H9 (cell line): ENCODE data around the gene RPS19BP1. TPM values are rescaled to one million over a fixed set of nuclear protein-coding genes. Genes with fewer than 3 reads are reported as not detected.

Experiments used
- DNase-seq: peaks from one replicate; pipeline ENCODE4 v3.0.0-alpha.2; 2017
- H2AFZ ChIP-seq: one replicate; pipeline ENCODE4 v1.6.1; 2013; ENCODE audit warnings: mild to moderate bottlenecking, low read length, control low read depth, moderate library complexity
- H2AK5ac ChIP-seq: 2 replicates; pipeline ENCODE4 v1.6.1; 2013; ENCODE audit warnings: low read length, control low read depth, mixed read lengths; ENCODE audit not compliant: insufficient read length
- H2BK120ac ChIP-seq: one replicate; pipeline ENCODE4 v1.6.1; 2013; ENCODE audit warnings: low read depth, mild to moderate bottlenecking, low read length, control low read depth, inconsistent platforms; ENCODE audit not compliant: poor library complexity, severe bottlenecking
- H2BK12ac ChIP-seq: 2 replicates; pipeline ENCODE4 v1.6.1; 2013; ENCODE audit warnings: low read length, control low read depth, mixed read lengths, low read depth; ENCODE audit not compliant: insufficient read length
- H2BK15ac ChIP-seq: 2 replicates; pipeline ENCODE4 v1.6.1; 2013; ENCODE audit warnings: low read depth, low read length, control low read depth
- H2BK20ac ChIP-seq: one replicate; pipeline ENCODE4 v1.6.1; 2013; ENCODE audit warnings: low read depth, mild to moderate bottlenecking, low read length, control low read depth, inconsistent platforms; ENCODE audit not compliant: poor library complexity, severe bottlenecking
- H2BK5ac ChIP-seq: 2 replicates; pipeline ENCODE4 v1.6.1; 2013; ENCODE audit warnings: low read length, control low read depth, mixed read lengths; ENCODE audit not compliant: insufficient read length
- H3K14ac ChIP-seq: 2 replicates; pipeline ENCODE4 v1.6.1; 2013; ENCODE audit warnings: low read length, control low read depth; ENCODE audit not compliant: insufficient read depth
- H3K18ac ChIP-seq: 2 replicates; pipeline ENCODE4 v1.6.1; 2013; ENCODE audit warnings: low read depth, mild to moderate bottlenecking, mixed read lengths, low read length, control low read depth; ENCODE audit not compliant: insufficient read length
- H3K23ac ChIP-seq: 2 replicates; pipeline ENCODE4 v1.6.1; 2013; ENCODE audit warnings: low read length, control low read depth, mixed read lengths, low read depth; ENCODE audit not compliant: insufficient read length
- H3K23me2 ChIP-seq: 2 replicates; pipeline ENCODE4 v1.6.1; 2013; ENCODE audit warnings: low read depth, mild to moderate bottlenecking, mixed read lengths, low read length, control low read depth; ENCODE audit not compliant: insufficient read length, poor library complexity, severe bottlenecking
- H3K27ac ChIP-seq: 2 replicates; pipeline ENCODE4 v1.5.1; 2013; ENCODE audit warnings: low read length, control low read depth, mixed read lengths, low read depth; ENCODE audit not compliant: insufficient read length
- H3K27me3 ChIP-seq: 2 replicates; pipeline ENCODE4 v1.6.1; 2013; ENCODE audit warnings: low read length, control low read depth, inconsistent platforms; ENCODE audit not compliant: insufficient read depth
- H3K4ac ChIP-seq: 2 replicates; pipeline ENCODE4 v1.6.1; 2013; ENCODE audit warnings: low read depth, mild to moderate bottlenecking, control low read depth, inconsistent platforms, low read length, moderate library complexity
- H3K4me1 ChIP-seq: 2 replicates; pipeline ENCODE4 v1.6.1; 2013; ENCODE audit warnings: low read length, control low read depth, inconsistent platforms; ENCODE audit not compliant: insufficient read depth
- H3K4me2 ChIP-seq: 2 replicates; pipeline ENCODE4 v1.6.1; 2013; ENCODE audit warnings: low read length, control low read depth, mixed read lengths; ENCODE audit not compliant: insufficient read length, insufficient read depth
- H3K56ac ChIP-seq: 2 replicates; pipeline ENCODE4 v1.6.1; 2013; ENCODE audit warnings: low read depth, mild to moderate bottlenecking, mixed read lengths, low read length, control low read depth; ENCODE audit not compliant: insufficient read length
- H3K79me1 ChIP-seq: 2 replicates; pipeline ENCODE4 v1.6.1; 2013; ENCODE audit warnings: low read depth, mild to moderate bottlenecking, moderate library complexity, low read length, control low read depth, inconsistent platforms; ENCODE audit not compliant: insufficient read depth, poor library complexity, severe bottlenecking
- H3K79me2 ChIP-seq: 2 replicates; pipeline ENCODE4 v1.6.1; 2013; ENCODE audit warnings: low read length, control low read depth, inconsistent platforms; ENCODE audit not compliant: insufficient read depth
- H3K9ac ChIP-seq: 2 replicates; pipeline ENCODE4 v1.6.1; 2013; ENCODE audit warnings: low read length, control low read depth, mixed read lengths; ENCODE audit not compliant: insufficient read length; ENCODE audit errors: extremely low read depth
- H3K9me3 ChIP-seq: one replicate; pipeline ENCODE4 v1.6.1; 2013; ENCODE audit warnings: low read depth, low read length, inconsistent platforms; ENCODE audit not compliant: control insufficient read depth
- H3T11ph ChIP-seq: one replicate; pipeline ENCODE4 v1.6.1; 2013; ENCODE audit warnings: mild to moderate bottlenecking, low read length, control low read depth, inconsistent platforms
- H4K20me1 ChIP-seq: one replicate; pipeline ENCODE4 v1.6.1; 2013; ENCODE audit not compliant: control insufficient read depth, insufficient read length, insufficient read depth
- H4K5ac ChIP-seq: 2 replicates; pipeline ENCODE4 v1.6.1; 2013; ENCODE audit warnings: low read depth, mild to moderate bottlenecking, mixed read lengths, low read length, control low read depth; ENCODE audit not compliant: insufficient read length
- H4K8ac ChIP-seq: replicated peaks from 2 replicates; pipeline ENCODE4 v1.6.1; 2013; ENCODE audit warnings: low read length, control low read depth, mixed read lengths, low read depth; ENCODE audit not compliant: insufficient read length
- H4K91ac ChIP-seq: 2 replicates; pipeline ENCODE4 v1.6.1; 2013; ENCODE audit warnings: low read depth, mild to moderate bottlenecking, moderate library complexity, mixed read lengths, low read length, control low read depth; ENCODE audit not compliant: insufficient read length
- H3K27ac Mint-ChIP-seq, 3 experiments: 2 replicates in 2 of 3; 3 replicates in 1 of 3; pipeline ENCODE4 v1.8.0; 2020 to 2021; ENCODE audit warnings: mixed read lengths in 3 of 3, mild to moderate bottlenecking in 1 of 3, moderate library complexity in 1 of 3
- H3K27me3 Mint-ChIP-seq: 2 replicates; pipeline ENCODE4 v1.8.0; 2021; ENCODE audit warnings: low read depth, mild to moderate bottlenecking, moderate library complexity, mixed read lengths
- H3K36me3 Mint-ChIP-seq, 3 experiments: 2 replicates in 2 of 3; 3 replicates in 1 of 3; pipeline ENCODE4 v1.8.0; 2020 to 2021; ENCODE audit warnings: low read depth in 3 of 3, mixed read lengths in 3 of 3; ENCODE audit not compliant: insufficient read depth in 1 of 3
- H3K4me1 Mint-ChIP-seq, 2 experiments: 2 replicates each; pipeline ENCODE4 v1.8.0; 2020; ENCODE audit warnings: mixed read lengths in 2 of 2
- H3K4me3 Mint-ChIP-seq, 2 experiments: 2 replicates in 1 of 2; 3 replicates in 1 of 2; pipeline ENCODE4 v1.8.0; 2020 to 2021; ENCODE audit warnings: mild to moderate bottlenecking in 2 of 2, mixed read lengths in 2 of 2, moderate library complexity in 1 of 2
- H3K9me3 Mint-ChIP-seq, 2 experiments: 2 replicates in 1 of 2; 3 replicates in 1 of 2; pipeline ENCODE4 v1.8.0; 2020; ENCODE audit warnings: mild to moderate bottlenecking in 2 of 2, mixed read lengths in 2 of 2, moderate library complexity in 1 of 2
- CTCF ChIP-seq: fragments of 200-600 bp; sonication (generic); conservative IDR thresholded peaks from 3 replicates; pipeline ENCODE4 v1.8.0; 2021; ENCODE audit warnings: antibody characterized with exemption, mild to moderate bottlenecking
- WGBS: extraction: QIAGEN DNeasy Blood & Tissue Kit; methylation state at CpG from one replicate; pipeline ENCODE4 v1.1.7; 2013; ENCODE audit warnings: missing lambda C conversion rate, low lambda C conversion rate, mixed read lengths; ENCODE audit not compliant: insufficient read length; ENCODE audit errors: extremely low coverage; 5-methylcytosine and 5-hydroxymethylcytosine counted together
- total RNA-seq: library from RNA; stranded (reverse); gene quantifications from 2 replicates; pipeline ENCODE4 v1.2.1, GENCODE V29; 2021

RPS19BP1 gene
- total RNA-seq, 1 experiment from 2014 or later = 65.0 TPM

GRCh38 chr22:39546889-39547586 is 14.5 kb upstream of the RPS19BP1 start:
- Histone ChIP-seq H3K4me2 (no peak overlapping the region), H3K23me2 (no peaks in the 10 kb centered on the region), H3K4ac (no peak overlapping the region), H3K79me2 (no peaks in the 10 kb centered on the region), H3K9me3 (no peaks in the 10 kb centered on the region), H3K79me1 (no peaks in the 10 kb centered on the region), H2BK12ac (no peak overlapping the region), H2BK5ac (no peak overlapping the region), H2AFZ (no peak overlapping the region), H3K4me1 (no peaks in the 10 kb centered on the region), H4K5ac (no peak overlapping the region), H3K56ac (no peak overlapping the region), H2AK5ac (no peak overlapping the region), H3K23ac (no peak overlapping the region), H4K91ac (no peak overlapping the region), H2BK120ac (no peak overlapping the region), H2BK15ac (no peak overlapping the region), H3K9ac (no peak overlapping the region), H3K18ac (no peak overlapping the region), H3K14ac (no peak overlapping the region), H3K27me3 (no peaks in the 10 kb centered on the region; the same call in 1 of the 2 replicates), H2BK20ac (no peak overlapping the region), H4K20me1 (no peaks in the 10 kb centered on the region), H3T11ph (no peak overlapping the region), H4K8ac (no peak overlapping the region), H3K27ac (no peak overlapping the region)
- Mint-ChIP-seq H3K36me3 (no peaks in the 10 kb centered on the region), H3K4me1 (peaks cover 10 to 16% of the 10 kb centered on the region in 2 experiments), H3K27me3 (peaks cover 91% of the 10 kb centered on the region), H3K9me3 (no peaks in the 10 kb centered on the region), H3K27ac (no peak overlapping the region), H3K4me3 (no peak overlapping the region)
- no CpG with 5 or more reads among the region's 5 CpGs for WGBS
- DNase-seq = no peak
- no peak for TF ChIP-seq CTCF
